ENCODE results near the gene MEGF8. TPM values are rescaled to one million over a fixed set of nuclear protein-coding genes. Genes with fewer than 3 reads are reported as not detected.

MEGF8 gene
- total RNA-seq, 4 donors from 2014 or later, result 6.4 to 11.1 (median 10.3) TPM

GRCh38 chr19:42281146-42281826 lies 44.1 kb upstream of the MEGF8 start:
- H3K4me3 ChIP-seq, result peak overlapping the region; percentile 34 to 96 (median 76)
- no peak for DNase-seq
- peaks cover 0 to 5% (median 0%) of the 10 kb centered on the region in 3 donors for H3K36me3 ChIP-seq
- intact Hi-C loops (cut with DNase I), result no loop called here
- H3K9me3 ChIP-seq, result no peaks in the 10 kb centered on the region
- H3K27me3 ChIP-seq, result no peaks in the 10 kb centered on the region
- TF ChIP-seq, protein P1, sequence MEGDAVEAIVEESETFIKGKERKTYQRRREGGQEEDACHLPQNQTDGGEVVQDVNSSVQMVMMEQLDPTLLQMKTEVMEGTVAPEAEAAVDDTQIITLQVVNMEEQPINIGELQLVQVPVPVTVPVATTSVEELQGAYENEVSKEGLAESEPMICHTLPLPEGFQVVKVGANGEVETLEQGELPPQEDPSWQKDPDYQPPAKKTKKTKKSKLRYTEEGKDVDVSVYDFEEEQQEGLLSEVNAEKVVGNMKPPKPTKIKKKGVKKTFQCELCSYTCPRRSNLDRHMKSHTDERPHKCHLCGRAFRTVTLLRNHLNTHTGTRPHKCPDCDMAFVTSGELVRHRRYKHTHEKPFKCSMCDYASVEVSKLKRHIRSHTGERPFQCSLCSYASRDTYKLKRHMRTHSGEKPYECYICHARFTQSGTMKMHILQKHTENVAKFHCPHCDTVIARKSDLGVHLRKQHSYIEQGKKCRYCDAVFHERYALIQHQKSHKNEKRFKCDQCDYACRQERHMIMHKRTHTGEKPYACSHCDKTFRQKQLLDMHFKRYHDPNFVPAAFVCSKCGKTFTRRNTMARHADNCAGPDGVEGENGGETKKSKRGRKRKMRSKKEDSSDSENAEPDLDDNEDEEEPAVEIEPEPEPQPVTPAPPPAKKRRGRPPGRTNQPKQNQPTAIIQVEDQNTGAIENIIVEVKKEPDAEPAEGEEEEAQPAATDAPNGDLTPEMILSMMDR (IDR thresholded peaks at IDR 0.05), result peak in 3 of 6 experiments; percentile 10 to 14 (median 12)
- no peak for TF ChIP-seq POLR2A (IDR thresholded peaks at IDR 0.05)
- peak overlapping the region; percentile 84 to 99 (median 96) for H3K27ac ChIP-seq
- peaks cover 77 to 92% (median 82%) of the 10 kb centered on the region in 3 donors for H3K4me1 ChIP-seq
- WGBS, 2 donors, result 0 to 6% methylated on average over 5 to 7 of the region's 25 CpGs

GRCh38 chr19:42281827-42282762 lies 43.3 kb upstream of the MEGF8 start:
- no peak for TF ChIP-seq POLR2A (IDR thresholded peaks at IDR 0.05)
- TF ChIP-seq, protein P1 (IDR thresholded peaks at IDR 0.05), result no peak
- Histone ChIP-seq H3K9me3 (no peaks in the 10 kb centered on the region), H3K27me3 (no peaks in the 10 kb centered on the region), H3K4me3 (peak overlapping the region in 3 of 4 donors; percentile 63 to 96 (median 88)), H3K27ac (peak overlapping the region; percentile 84 to 99 (median 96)), H3K4me1 (peaks cover 74 to 92% (median 79%) of the 10 kb centered on the region in 3 donors), H3K36me3 (peaks cover 3 to 5% (median 3%) of the 10 kb centered on the region in 3 donors)
- intact Hi-C loops (cut with DNase I), result no loop called here
- DNase-seq, result no peak
- WGBS, 2 donors, result 6 to 22% methylated on average over 2 to 6 of the region's 7 CpGs

DNA sequence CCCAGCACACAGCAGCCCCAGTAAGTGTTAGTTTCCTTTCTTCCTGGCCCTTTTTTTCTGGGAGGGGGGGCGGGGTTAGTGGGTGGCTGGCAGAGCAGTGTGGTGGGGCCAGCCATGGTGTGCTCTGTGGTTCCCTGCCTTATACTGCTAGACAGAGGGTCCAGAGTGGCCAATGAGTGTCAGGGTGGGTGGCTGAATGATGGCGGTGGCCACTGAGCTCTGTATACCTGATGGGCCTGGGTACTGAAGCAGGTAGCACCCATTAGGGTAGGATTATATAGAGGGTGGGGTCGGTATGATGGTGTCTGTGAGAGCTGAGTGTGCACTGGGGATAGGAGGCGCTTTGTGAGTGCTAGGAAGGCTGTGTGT lies 42.6 kb upstream of the MEGF8 start:
- Histone ChIP-seq H3K9me3 (no peaks in the 10 kb centered on the region), H3K36me3 (peaks cover 10 to 12% (median 10%) of the 10 kb centered on the region in 3 donors), H3K27ac (peak overlapping the region; percentile 84 to 99 (median 96)), H3K4me3 (peak overlapping the region in 2 of 4 donors; percentile 71 to 87), H3K27me3 (no peaks in the 10 kb centered on the region), H3K4me1 (peaks cover 66 to 92% (median 72%) of the 10 kb centered on the region in 3 donors)
- TF ChIP-seq POLR2A (IDR thresholded peaks at IDR 0.05), result no peak
- TF ChIP-seq, protein P1 (IDR thresholded peaks at IDR 0.05), result no peak
- DNase-seq, result no peak
- intact Hi-C loops (cut with DNase I), result no loop called here
- 19 to 28% methylated on average over 3 to 4 of the region's 4 CpGs for WGBS, 2 donors

- peaks cover 15 to 19% (median 16%) of the 10 kb centered on the region in 3 donors for H3K36me3 ChIP-seq
- peaks cover 60 to 87% (median 66%) of the 10 kb centered on the region in 3 donors for H3K4me1 ChIP-seq
- 1% methylated on average over 23 to 32 of the region's 74 CpGs for WGBS, 2 donors
- TF ChIP-seq, protein P1 (IDR thresholded peaks at IDR 0.05), result peak in 1 of 6 experiments; percentile 8
- TF ChIP-seq POLR2A (IDR thresholded peaks at IDR 0.05), result peak in 2 of 4 donors; percentile 39 to 78
- H3K9me3 ChIP-seq, result no peaks in the 10 kb centered on the region
- H3K27ac ChIP-seq, result peak overlapping the region; percentile 84 to 99 (median 96)
- H3K4me3 ChIP-seq, result peak overlapping the region; percentile 41 to 87 (median 64)
- peak; percentile 87 for DNase-seq
- intact Hi-C loops (cut with DNase I), result no loop called here
- no peaks in the 10 kb centered on the region for H3K27me3 ChIP-seq
Observed at GRCh38 chr19:42283188-42284065, 42.0 kb upstream of the MEGF8 start.

Measured in esophagus squamous epithelium (tissue), 5 donors.